GM18951 (cell line): ENCODE results near the gene MXRA7.
"Not testable (repeated sequence)": the region's sequence is repeated elsewhere in the genome, so short reads cannot be mapped to it uniquely, and the experiment has no call there.

ENCODE experiments used
- POLR2A ChIP-seq: IDR thresholded peaks from 4 replicates; pipeline ENCODE4 v1.6.1; 2011; ENCODE audit warnings: mild to moderate bottlenecking; ENCODE audit not compliant: insufficient read length, insufficient read depth; ENCODE audit errors: extremely low read depth
- in situ Hi-C: fragments of 300-500 bp; cut with MboI; formaldehyde crosslinking; loops from one replicate; pipeline ENCODE4 v1.12.0; 2022; ENCODE audit warnings: low sequenced_read_pairs, mixed read lengths, inconsistent platforms; ENCODE audit not compliant: unreplicated experiment

Gene MXRA7

GRCh38 chr17:76720211-76720610 lies 9.4 kb upstream of the MXRA7 start:
- in situ Hi-C loops, result no loop called here

DNA sequence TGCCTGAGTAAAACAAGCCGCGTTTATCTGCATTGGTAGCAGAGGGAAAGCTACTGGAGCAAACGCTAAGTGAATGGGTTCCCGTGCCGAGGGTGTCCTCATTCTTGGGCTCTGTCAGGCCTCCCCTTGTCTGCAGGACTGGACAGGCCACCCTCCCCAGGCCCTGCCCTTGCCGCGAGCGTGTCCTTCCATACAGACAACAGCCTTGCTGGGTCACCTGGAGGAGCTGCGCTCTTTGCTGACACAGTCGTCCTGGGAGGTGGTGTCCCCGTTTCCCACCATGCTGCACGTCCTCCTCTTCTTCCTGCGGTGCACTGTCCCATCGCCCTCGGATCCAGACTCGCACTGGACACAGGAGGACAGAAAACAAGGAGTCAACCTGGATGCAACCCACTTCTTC lies 7.8 kb upstream of the MXRA7 start:
- in situ Hi-C loops, result no loop called here
- TF ChIP-seq POLR2A, result no peak

More at GRCh38 chr17:76720211-76720610, 9.4 kb upstream of the MXRA7 start:
- no peak for TF ChIP-seq POLR2A

- no peak for TF ChIP-seq POLR2A
- in situ Hi-C loops, result no loop called here
Observed at GRCh38 chr17:76716839-76717215, 6.1 kb upstream of the MXRA7 start.

- no peak for TF ChIP-seq POLR2A
- in situ Hi-C loops, result no loop called here
Observed at GRCh38 chr17:76716146-76716838, 5.5 kb upstream of the MXRA7 start.

DNA sequence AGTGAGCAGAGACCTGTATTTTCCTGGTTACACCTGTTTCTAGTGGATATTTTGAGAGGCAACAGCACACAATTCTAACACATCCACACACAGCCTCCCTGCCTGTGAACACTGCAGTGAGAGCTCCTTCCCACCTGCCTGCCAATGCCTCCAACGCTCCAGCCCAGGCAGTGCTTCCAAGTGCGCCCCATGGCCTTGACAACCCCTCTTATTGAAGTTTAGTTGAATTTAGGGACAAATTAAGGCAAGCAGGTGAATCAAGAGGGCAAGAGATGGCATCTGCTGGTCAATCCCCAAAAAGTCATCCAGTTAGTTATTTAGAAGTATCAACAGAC lies 4.7 kb upstream of the MXRA7 start:
- in situ Hi-C loops, result no loop called here
- no peak for TF ChIP-seq POLR2A

- in situ Hi-C loops, result no loop called here
- TF ChIP-seq POLR2A, result no peak
Observed at GRCh38 chr17:76714822-76715495, 4.2 kb upstream of the MXRA7 start.

- no peak for TF ChIP-seq POLR2A
- in situ Hi-C loops, result no loop called here
Observed at GRCh38 chr17:76714336-76714735, 3.6 kb upstream of the MXRA7 start.

GRCh38 chr17:76713765-76714164 lies 3.0 kb upstream of the MXRA7 start:
- TF ChIP-seq POLR2A, result no peak
- in situ Hi-C loops, result no loop called here

- in situ Hi-C loops, result not testable (repeated sequence)
Observed at GRCh38 chr17:76712321-76712720, 1.6 kb upstream of the MXRA7 start.

DNA sequence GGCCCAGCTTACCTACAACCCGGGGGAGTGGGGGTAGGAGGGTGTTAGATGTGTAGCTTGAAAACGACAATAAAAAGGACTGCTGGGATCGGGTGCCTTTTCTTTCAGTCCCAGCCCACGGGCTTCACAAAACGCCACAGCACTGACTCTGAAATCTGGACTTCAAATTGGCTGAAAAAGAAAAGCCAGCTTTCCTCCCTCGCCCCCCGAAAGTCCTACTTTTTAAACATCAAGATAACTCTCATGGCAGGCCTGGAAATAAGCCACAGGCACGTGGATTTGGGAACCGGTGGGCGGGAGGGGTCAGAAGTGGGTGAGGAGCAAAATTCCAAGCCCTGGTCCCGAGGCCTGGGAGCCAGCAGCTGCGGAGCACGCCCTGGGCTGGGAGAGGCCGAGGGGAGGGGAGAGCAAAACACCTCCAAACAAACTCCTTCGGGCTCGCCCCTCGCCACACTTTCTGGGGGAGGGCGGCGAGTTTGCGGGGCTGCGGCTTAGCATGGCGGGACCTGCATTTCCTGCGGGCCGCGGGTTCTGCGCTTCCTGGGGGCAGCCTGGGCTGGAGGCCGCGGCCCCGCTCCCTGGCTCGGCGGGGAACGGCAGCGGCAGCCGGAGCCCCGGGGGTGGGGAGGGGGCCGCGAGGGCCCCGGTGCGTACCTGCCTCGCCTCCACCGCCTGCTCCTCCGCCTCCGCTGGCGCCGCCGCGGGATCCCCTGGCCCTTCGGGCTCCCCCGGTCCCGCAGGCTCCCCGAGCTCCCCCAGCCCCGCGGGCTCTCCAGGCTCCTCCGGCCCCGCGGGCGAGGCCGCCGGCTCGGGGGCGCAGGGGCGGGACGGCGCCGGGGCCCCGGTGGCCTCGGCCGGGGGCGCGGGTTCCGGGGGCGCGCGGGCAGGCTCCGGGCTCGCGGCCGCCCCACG lies 558 bp downstream of the MXRA7 start:
- in situ Hi-C loops, result not testable (repeated sequence)

DNA sequence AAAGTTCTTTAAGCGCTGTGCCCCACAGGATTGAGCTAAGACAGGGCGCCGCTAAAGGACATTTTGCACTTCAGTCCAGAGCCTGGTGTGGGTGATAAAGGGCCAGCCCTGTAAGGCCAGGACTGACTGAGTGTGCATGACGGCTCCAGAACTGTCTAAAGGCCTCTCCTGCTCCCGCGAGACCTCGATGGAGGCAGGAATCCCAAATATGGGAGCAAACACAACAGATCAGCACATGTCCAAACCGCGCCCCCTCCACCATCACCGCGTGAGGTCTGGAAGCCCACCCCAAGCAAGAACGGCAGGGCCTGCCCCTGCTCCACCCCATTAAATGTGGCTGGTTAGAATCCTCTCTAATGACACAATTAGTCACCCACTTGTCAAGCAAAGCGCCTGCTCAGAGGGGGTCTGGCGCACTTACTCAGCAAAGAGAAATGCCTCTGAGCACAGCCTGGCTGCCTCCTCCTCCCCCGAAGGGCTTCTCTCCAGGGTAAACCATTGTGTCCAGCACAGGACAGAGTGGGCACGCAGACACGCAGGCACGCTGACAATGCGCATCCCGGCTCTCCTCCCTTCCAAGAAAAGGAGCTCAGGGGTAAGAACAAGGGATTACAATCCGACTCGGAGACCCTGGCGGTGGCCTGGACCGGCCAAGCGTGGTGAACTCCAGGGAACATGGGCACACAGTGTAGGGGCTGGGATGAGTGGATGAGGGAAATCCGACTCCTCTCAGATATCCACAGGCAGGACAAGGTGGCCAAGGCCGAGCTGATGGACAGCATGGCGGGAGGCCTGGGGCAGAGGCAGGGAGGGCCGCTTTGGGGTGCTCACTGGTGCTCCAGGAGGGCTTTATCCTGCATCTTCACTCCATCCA lies 1.5 kb downstream of the MXRA7 start:
- in situ Hi-C loops, result no loop called here
- no peak for TF ChIP-seq POLR2A

DNA sequence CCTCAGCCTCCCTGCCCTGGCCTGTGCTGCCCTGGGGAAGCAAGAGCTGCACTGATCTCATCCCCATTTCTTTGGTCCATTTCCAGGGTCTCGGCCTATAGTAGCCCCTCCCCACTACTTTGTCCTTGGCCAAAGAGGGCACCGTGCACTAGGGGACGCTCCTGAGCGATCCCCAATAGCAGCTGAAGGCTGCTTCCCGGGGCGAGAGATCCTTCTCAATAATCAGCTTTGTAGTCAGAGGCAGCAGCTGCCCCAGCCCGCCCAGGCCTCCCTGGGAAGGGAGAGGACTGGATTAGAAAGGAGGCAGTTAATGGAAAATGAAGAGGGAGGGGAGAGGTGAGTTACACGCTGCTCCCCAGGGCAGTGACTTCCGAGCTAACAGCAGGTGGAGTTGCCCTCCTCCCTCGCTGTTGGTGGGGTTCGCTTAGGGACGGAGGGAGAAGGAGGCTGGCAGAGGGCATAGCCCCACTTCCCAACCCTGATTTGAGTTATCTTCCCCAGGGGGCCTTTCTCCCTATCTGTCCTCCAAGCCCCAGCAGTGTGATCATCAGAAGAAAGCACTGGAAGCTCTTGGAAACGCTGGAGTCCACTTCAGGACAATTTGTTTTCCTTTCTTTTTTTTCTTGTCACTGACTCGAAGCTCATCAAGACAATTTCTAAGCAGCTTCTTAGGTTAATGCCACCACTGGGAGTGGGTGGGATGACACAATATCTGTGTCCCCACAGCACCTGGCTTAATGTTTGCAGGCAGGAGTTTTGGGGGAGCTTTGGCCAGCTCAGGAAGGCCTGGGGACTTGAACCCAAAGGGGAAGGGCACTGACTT lies 2.6 kb downstream of the MXRA7 start:
- in situ Hi-C loops, result no loop called here
- no peak for TF ChIP-seq POLR2A
